ENCODE data around the gene DVL3.

DVL3 gene

DNA sequence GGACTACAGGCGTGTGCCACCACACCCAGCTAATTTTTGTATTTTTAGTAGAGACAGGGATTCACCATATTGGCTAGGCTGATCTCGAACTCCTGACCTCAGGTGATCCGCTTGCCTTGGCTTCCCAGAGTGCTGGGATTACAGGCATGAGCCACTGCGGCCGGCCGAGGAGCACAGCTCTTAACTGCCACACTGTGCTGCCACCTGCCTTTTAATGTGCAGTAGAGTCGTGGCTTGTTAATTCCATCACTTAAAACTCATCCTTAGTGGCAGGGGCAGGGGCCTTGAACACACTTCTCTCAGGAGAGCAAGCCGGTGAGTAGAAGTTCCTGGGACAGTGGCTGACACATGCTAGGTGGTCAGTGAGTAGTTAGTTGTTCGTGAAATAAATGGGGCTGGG is 43.3 kb downstream of the DVL3 start:
- TF ChIP-seq MYC (IDR thresholded peaks at IDR 0.05; ENCODE audit: low read depth, low read length) = no peak
- TF ChIP-seq, protein P1, sequence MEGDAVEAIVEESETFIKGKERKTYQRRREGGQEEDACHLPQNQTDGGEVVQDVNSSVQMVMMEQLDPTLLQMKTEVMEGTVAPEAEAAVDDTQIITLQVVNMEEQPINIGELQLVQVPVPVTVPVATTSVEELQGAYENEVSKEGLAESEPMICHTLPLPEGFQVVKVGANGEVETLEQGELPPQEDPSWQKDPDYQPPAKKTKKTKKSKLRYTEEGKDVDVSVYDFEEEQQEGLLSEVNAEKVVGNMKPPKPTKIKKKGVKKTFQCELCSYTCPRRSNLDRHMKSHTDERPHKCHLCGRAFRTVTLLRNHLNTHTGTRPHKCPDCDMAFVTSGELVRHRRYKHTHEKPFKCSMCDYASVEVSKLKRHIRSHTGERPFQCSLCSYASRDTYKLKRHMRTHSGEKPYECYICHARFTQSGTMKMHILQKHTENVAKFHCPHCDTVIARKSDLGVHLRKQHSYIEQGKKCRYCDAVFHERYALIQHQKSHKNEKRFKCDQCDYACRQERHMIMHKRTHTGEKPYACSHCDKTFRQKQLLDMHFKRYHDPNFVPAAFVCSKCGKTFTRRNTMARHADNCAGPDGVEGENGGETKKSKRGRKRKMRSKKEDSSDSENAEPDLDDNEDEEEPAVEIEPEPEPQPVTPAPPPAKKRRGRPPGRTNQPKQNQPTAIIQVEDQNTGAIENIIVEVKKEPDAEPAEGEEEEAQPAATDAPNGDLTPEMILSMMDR (IDR thresholded peaks at IDR 0.05; ENCODE audit: low read depth, low read length) = no peak
- TF ChIP-seq MAX (IDR thresholded peaks at IDR 0.05; ENCODE audit: low read depth, low read length) = no peak
- TF ChIP-seq POLR2A (IDR thresholded peaks at IDR 0.05; ENCODE audit: extremely low read depth, insufficient read length) = no peak
- DNase-seq (ENCODE audit: low read depth) = no peak
- H3K4me3 ChIP-seq (ENCODE audit: low read depth, low read length) = no peak overlapping the region

- no peak overlapping the region for H3K4me3 ChIP-seq (ENCODE audit: low read depth, low read length)
- no peak for DNase-seq (ENCODE audit: low read depth)
- no peak for TF ChIP-seq POLR2A (IDR thresholded peaks at IDR 0.05; ENCODE audit: extremely low read depth, insufficient read length)
- TF ChIP-seq, protein P1 (IDR thresholded peaks at IDR 0.05; ENCODE audit: low read depth, low read length) = no peak
- no peak for TF ChIP-seq MAX (IDR thresholded peaks at IDR 0.05; ENCODE audit: low read depth, low read length)
- no peak for TF ChIP-seq MYC (IDR thresholded peaks at IDR 0.05; ENCODE audit: low read depth, low read length)
Measured at GRCh38 chr3:184200825-184201224, 45.6 kb downstream of the DVL3 start.

- no peak overlapping the region for H3K4me3 ChIP-seq (ENCODE audit: low read depth, low read length)
- no peak for DNase-seq (ENCODE audit: low read depth)
- no peak for TF ChIP-seq MAX (IDR thresholded peaks at IDR 0.05; ENCODE audit: low read depth, low read length)
- TF ChIP-seq, protein P1 (IDR thresholded peaks at IDR 0.05; ENCODE audit: low read depth, low read length) = no peak
- TF ChIP-seq MYC (IDR thresholded peaks at IDR 0.05; ENCODE audit: low read depth, low read length) = no peak
- no peak for TF ChIP-seq POLR2A (IDR thresholded peaks at IDR 0.05; ENCODE audit: extremely low read depth, insufficient read length)
Measured at GRCh38 chr3:184203526-184203925, 48.3 kb downstream of the DVL3 start.

DNA sequence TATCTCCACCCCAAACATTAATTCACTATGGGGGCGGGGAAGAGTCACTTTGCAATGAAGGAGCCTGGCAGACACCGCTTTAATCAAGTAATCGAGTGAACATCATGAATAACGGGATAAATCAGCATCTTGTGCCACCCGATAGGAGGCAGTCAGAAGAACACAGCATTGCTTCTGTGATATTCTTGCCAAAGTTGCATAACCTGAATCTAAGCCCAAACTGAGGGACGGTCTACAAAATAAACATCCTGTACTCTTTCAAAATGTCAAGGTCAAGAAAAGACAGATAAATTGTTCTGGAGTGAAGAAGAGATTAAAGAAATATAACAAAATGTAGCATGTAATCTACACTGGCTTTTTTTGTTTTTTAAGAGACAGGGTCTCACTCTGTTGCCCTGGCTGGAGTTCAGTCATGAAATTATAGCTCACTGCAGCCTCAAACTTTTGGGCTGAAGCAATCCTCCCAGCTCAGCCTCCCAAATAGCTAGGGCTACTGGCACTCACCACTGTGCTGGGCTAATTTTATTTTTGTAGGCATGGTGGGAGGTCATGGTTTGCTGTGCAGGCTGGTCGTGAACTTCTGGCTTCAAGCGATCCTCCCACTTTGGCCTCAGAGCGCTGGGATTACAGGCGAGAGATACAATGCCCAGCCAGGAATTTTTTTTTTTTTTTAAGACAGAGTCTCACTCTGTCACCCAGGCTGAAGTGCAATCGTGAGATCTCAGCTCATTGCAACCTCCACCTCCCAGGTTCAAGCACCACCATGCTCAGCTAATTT is 54.2 kb downstream of the DVL3 start:
- no peak overlapping the region for H3K4me3 ChIP-seq (ENCODE audit: low read depth, low read length)
- TF ChIP-seq POLR2A (IDR thresholded peaks at IDR 0.05; ENCODE audit: extremely low read depth, insufficient read length) (no peak), MAX (IDR thresholded peaks at IDR 0.05; ENCODE audit: low read depth, low read length) (no peak), MYC (IDR thresholded peaks at IDR 0.05; ENCODE audit: low read depth, low read length) (no peak)
- no peak for DNase-seq (ENCODE audit: low read depth)

GRCh38 chr3:184211297-184211696 is 56.1 kb downstream of the DVL3 start:
- no peak for DNase-seq (ENCODE audit: low read depth)
- no peak for TF ChIP-seq MYC (IDR thresholded peaks at IDR 0.05; ENCODE audit: low read depth, low read length)
- no peak for TF ChIP-seq MAX (IDR thresholded peaks at IDR 0.05; ENCODE audit: low read depth, low read length)
- no peak for TF ChIP-seq POLR2A (IDR thresholded peaks at IDR 0.05; ENCODE audit: extremely low read depth, insufficient read length)
- TF ChIP-seq, protein P1 (IDR thresholded peaks at IDR 0.05; ENCODE audit: low read depth, low read length) = no peak
- no peak overlapping the region for H3K4me3 ChIP-seq (ENCODE audit: low read depth, low read length)

DNA sequence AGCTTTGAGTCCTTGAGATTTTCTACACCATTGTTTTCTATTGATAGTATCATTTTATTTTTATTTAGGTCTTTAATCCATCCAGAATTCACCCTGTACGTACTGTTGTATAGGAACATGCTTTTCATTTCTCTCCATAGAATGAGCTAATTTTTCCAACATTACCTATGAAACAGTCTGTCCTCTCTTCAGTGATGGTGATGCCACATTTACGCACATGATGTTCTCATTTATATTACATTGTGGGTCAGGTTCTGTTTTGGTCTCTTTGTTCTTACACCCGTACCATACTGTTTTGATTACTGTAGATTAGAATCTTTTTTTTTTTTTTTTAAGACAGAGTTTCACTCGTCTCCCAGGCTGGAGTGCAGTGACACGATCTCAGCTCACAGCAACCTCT is 56.5 kb downstream of the DVL3 start:
- no peak for DNase-seq (ENCODE audit: low read depth)

More for the DNA sequence above, 56.5 kb downstream of the DVL3 start:
- no peak for TF ChIP-seq POLR2A (IDR thresholded peaks at IDR 0.05; ENCODE audit: extremely low read depth, insufficient read length)
- TF ChIP-seq MYC (IDR thresholded peaks at IDR 0.05; ENCODE audit: low read depth, low read length) = no peak
- TF ChIP-seq, protein P1 (IDR thresholded peaks at IDR 0.05; ENCODE audit: low read depth, low read length) = no peak
- TF ChIP-seq MAX (IDR thresholded peaks at IDR 0.05; ENCODE audit: low read depth, low read length) = no peak
- no peak overlapping the region for H3K4me3 ChIP-seq (ENCODE audit: low read depth, low read length)
